Fibroblast of pulmonary artery (primary cell): ENCODE results near the gene EPB41L5.

Source experiments
- DNase-seq: peaks from one replicate; pipeline ENCODE4 v3.0.0-alpha.2; 2010; ENCODE audit warnings: low read depth
- H3K4me3 ChIP-seq: replicated peaks from 2 replicates; pipeline ENCODE4 v1.5.1; 2011; ENCODE audit warnings: low read depth, mild to moderate bottlenecking, control low read depth, low read length, moderate library complexity
- TF ChIP-seq, protein P1 (sequence below): IDR thresholded peaks from 2 replicates; pipeline ENCODE4 v1.5.1; 2011; ENCODE audit warnings: mild to moderate bottlenecking, control low read depth, low read length, inconsistent platforms; ENCODE audit errors: missing control alignments

EPB41L5 gene

GRCh38 chr2:120029672-120030640 is 17.1 kb downstream of the EPB41L5 start:
- TF ChIP-seq, protein P1, sequence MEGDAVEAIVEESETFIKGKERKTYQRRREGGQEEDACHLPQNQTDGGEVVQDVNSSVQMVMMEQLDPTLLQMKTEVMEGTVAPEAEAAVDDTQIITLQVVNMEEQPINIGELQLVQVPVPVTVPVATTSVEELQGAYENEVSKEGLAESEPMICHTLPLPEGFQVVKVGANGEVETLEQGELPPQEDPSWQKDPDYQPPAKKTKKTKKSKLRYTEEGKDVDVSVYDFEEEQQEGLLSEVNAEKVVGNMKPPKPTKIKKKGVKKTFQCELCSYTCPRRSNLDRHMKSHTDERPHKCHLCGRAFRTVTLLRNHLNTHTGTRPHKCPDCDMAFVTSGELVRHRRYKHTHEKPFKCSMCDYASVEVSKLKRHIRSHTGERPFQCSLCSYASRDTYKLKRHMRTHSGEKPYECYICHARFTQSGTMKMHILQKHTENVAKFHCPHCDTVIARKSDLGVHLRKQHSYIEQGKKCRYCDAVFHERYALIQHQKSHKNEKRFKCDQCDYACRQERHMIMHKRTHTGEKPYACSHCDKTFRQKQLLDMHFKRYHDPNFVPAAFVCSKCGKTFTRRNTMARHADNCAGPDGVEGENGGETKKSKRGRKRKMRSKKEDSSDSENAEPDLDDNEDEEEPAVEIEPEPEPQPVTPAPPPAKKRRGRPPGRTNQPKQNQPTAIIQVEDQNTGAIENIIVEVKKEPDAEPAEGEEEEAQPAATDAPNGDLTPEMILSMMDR = no peak
- DNase-seq = no peak
- no peak overlapping the region for H3K4me3 ChIP-seq

- no peak overlapping the region for H3K4me3 ChIP-seq
- no peak for DNase-seq
- TF ChIP-seq, protein P1 = no peak
These were observed 19.4 kb downstream of the EPB41L5 start for GRCh38 chr2:120032297-120032696.

DNA sequence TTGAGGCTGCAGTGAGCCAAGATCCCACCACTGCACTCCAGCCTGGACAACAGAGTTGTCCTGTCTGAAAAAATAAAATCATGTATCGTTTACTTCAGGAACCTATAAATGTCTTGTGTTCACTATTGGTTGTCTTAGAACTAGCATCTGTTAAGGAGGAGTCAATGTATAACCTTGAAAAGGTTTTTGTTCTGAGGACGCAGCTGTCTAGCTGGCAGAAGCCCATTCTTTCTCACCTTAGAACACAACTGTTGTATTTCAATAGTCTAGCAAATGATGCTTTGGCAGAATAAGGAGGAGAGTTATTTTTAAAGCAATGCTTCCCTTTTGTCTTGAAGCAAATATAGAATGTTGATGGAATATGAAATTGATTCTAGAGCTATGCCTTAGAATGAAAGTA is 21.1 kb downstream of the EPB41L5 start:
- TF ChIP-seq, protein P1 = no peak
- DNase-seq = no peak
- no peak overlapping the region for H3K4me3 ChIP-seq

DNA sequence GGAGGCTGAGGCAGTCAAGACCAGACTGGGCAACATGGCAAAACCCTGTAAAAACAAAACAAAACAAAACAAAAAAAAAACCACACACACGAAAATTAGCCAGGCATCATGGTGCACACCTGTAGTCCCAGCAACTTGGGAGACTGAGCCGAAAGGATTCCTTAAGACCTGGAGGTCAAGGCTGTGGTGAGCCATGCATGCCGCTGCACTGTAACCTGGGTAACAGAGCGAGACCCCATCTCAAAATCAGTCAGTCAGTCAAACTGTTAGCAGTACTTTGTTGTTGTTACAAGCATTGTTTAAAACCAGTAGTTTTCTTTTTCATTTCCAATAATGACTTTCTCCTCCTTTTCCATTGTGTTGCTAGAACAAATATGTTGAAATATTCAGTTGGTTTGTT is 21.7 kb downstream of the EPB41L5 start:
- H3K4me3 ChIP-seq = no peak overlapping the region
- TF ChIP-seq, protein P1 = no peak
- no peak for DNase-seq

- H3K4me3 ChIP-seq = no peak overlapping the region
- TF ChIP-seq, protein P1 = no peak
- DNase-seq = peak; percentile 6
These were observed 23.3 kb downstream of the EPB41L5 start for GRCh38 chr2:120036145-120036544.

- DNase-seq = peak; percentile 7
- TF ChIP-seq, protein P1 = no peak
- H3K4me3 ChIP-seq = no peak overlapping the region
These were observed 25.2 kb downstream of the EPB41L5 start for GRCh38 chr2:120037995-120038541.

DNA sequence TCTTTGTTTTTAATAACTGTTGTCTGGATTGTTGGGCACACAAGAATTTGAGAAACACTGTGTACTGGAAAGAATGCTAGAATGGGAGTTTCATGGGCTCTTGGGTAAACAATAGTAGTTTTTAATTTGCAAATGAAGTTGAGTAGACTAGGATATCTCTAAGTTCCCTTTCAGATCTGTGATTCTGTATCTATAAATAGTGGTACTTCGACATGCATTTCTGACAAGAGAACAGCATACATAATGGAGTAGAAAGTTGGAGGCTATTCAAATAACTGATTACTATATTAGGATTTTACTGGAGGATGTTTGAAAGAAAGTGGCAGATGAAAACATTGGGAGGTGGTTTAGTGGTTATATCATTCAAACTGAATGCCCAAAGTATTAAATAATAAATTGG is 29.5 kb downstream of the EPB41L5 start:
- TF ChIP-seq, protein P1 = no peak
- no peak overlapping the region for H3K4me3 ChIP-seq
- DNase-seq = no peak
